HEK293 (cell line): ENCODE measurements around the gene FOXRED2.
A peak's percentile ranks its signal among the peaks of the same experiment; 100 is the strongest.

Experiments used
- CTCF ChIP-seq: fragments of 450-650 bp; formaldehyde crosslinking; IDR thresholded peaks from 2 replicates; pipeline ENCODE4 v1.5.1; 2016; ENCODE audit warnings: missing biosample characterization, missing genetic modification characterization
- MYNN ChIP-seq: fragments of 450-650 bp; formaldehyde crosslinking; IDR thresholded peaks from 2 replicates; pipeline ENCODE4 v1.5.1; 2016; ENCODE audit warnings: missing biosample characterization, missing genetic modification characterization, borderline replicate concordance
- PBX3 ChIP-seq: sonication (generic); formaldehyde crosslinking; IDR thresholded peaks from 2 replicates; pipeline ENCODE4 v1.8.1; 2022; ENCODE audit warnings: mild to moderate bottlenecking, moderate library complexity, missing genetic modification reagents
- ZNF311 ChIP-seq: fragments of 450-650 bp; formaldehyde crosslinking; IDR thresholded peaks from 2 replicates; pipeline ENCODE4 v1.5.1; 2017; ENCODE audit warnings: missing biosample characterization, missing genetic modification characterization, borderline replicate concordance
- ZNF701 ChIP-seq: fragments of 450-650 bp; formaldehyde crosslinking; IDR thresholded peaks from 2 replicates; pipeline ENCODE4 v1.5.1; 2016; ENCODE audit warnings: missing biosample characterization, missing genetic modification characterization

- peak; percentile 91 for TF ChIP-seq PBX3
- no peak for TF ChIP-seq ZNF701
- no peak for TF ChIP-seq ZNF311
- no peak for TF ChIP-seq CTCF
- TF ChIP-seq MYNN (tag by site-specific recombination): no peak
Measured at GRCh38 chr22:36506637-36507517, at the start of gene FOXRED2.
